ENCODE results near the gene UGT2B28.
"Not testable (repeated sequence)": the region's sequence is repeated elsewhere in the genome, so short reads cannot be mapped to it uniquely, and the experiment has no call there.

The UGT2B28 gene

DNA sequence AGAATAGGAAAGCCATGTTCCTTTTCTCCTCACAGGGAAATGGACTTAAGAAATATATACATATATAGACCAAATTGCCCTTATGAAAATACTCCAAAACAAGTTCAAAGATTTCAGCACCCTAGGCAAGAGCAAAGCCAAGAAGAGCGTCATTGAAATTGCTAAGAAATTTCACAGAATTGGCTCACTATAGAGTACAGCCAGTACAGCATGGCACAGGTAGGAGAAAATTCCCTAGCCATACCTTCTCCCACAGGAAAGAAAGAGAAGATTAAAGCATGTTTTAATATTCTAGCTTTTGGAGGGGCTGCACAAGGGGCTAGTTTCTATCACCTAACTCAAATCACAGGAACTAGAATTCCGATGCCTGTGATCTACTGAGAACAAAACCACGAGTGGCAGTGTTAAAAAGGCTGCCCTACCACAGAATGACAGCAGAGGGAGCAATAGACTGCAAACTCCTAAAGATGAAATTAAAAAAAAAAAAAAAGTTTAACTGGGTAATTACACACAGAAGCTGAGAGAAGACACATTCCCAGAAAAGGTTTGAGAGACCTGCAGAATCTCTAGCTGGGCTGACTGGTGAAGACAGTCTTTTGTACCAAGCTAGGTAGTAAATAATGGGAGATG, 37.5 kb downstream of the UGT2B28 start:
- H3K4me3 ChIP-seq (ENCODE audit: low read length); DNase-seq (ENCODE audit: low read depth): not testable (repeated sequence)
- TF ChIP-seq, protein P1, sequence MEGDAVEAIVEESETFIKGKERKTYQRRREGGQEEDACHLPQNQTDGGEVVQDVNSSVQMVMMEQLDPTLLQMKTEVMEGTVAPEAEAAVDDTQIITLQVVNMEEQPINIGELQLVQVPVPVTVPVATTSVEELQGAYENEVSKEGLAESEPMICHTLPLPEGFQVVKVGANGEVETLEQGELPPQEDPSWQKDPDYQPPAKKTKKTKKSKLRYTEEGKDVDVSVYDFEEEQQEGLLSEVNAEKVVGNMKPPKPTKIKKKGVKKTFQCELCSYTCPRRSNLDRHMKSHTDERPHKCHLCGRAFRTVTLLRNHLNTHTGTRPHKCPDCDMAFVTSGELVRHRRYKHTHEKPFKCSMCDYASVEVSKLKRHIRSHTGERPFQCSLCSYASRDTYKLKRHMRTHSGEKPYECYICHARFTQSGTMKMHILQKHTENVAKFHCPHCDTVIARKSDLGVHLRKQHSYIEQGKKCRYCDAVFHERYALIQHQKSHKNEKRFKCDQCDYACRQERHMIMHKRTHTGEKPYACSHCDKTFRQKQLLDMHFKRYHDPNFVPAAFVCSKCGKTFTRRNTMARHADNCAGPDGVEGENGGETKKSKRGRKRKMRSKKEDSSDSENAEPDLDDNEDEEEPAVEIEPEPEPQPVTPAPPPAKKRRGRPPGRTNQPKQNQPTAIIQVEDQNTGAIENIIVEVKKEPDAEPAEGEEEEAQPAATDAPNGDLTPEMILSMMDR (conservative IDR thresholded peaks at IDR 0.05; ENCODE audit: low read length): peak; percentile 28

DNA sequence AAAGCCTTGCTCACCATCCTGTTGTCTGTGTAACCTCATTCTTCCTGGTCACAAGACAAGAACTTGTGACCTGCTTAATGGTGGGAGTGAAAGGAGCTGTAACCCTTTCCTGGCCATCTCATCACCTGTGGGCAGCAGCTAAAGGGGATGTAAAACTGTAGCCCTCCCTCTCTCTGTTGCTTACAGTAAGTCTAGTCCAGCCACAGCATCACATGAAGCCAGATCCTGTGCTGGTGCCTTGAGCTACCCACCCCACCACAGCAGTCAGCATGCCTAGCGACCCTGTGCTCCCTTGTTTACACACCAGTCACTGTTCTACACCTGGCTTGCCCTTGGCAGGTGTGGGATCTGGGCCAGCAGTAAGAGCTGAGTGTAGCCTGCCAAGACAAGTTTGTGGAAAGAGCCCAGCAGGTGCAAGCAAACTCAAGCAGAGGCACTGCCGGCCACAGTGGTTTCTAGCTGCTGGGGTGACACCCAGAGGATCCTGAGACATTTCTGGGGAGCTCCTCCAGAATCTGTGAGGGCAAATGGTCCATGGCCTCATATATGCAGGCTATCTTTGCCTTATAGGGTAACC, 41.0 kb downstream of the UGT2B28 start:
- DNase-seq (ENCODE audit: low read depth): no peak
- TF ChIP-seq, protein P1 (conservative IDR thresholded peaks at IDR 0.05; ENCODE audit: low read length): no peak
- no peak overlapping the region for H3K4me3 ChIP-seq (ENCODE audit: low read length)

DNA sequence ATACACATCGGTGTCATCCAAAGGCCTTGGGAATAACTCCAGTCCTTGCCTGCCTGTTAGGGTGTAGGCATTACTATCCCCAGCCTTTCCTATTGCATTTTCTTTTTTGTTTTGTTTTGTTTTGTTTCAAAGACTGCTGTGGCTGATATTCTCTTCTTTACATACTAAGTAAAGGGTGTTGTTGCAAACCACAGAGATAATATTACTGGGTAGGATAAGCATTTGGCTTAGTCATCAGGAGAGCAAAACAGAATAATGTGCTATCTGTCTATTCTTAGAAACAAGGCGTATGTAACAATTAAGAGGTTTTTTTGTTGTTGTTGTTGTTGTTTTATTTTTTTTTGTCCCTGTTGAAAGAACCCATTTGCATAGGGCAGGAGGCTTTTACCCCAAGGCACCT, 41.8 kb downstream of the UGT2B28 start:
- DNase-seq (ENCODE audit: low read depth): no peak
- H3K4me3 ChIP-seq (ENCODE audit: low read length): no peak overlapping the region
- TF ChIP-seq, protein P1 (conservative IDR thresholded peaks at IDR 0.05; ENCODE audit: low read length): no peak

DNA sequence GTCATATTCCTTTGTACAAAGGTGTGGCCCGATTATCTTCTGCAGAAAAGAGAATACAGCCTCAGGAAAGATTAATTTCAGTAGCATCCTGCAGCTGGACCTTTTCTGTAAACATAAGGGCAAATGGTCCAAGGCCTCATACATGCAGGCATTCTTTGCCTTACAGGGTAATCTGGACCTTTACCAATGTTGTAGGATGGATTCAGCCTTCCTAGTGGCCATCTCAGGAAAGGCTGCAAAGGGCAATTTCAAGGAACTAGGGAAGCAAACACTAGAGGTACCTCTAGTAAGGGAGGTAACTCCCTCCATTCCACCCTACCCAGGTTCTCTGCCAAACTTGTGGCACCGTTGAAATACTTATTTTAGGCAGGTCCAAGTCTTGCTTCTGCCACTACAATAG, 43.0 kb downstream of the UGT2B28 start:
- TF ChIP-seq, protein P1 (conservative IDR thresholded peaks at IDR 0.05; ENCODE audit: low read length): no peak
- H3K4me3 ChIP-seq (ENCODE audit: low read length): no peak overlapping the region
- DNase-seq (ENCODE audit: low read depth): no peak

DNA sequence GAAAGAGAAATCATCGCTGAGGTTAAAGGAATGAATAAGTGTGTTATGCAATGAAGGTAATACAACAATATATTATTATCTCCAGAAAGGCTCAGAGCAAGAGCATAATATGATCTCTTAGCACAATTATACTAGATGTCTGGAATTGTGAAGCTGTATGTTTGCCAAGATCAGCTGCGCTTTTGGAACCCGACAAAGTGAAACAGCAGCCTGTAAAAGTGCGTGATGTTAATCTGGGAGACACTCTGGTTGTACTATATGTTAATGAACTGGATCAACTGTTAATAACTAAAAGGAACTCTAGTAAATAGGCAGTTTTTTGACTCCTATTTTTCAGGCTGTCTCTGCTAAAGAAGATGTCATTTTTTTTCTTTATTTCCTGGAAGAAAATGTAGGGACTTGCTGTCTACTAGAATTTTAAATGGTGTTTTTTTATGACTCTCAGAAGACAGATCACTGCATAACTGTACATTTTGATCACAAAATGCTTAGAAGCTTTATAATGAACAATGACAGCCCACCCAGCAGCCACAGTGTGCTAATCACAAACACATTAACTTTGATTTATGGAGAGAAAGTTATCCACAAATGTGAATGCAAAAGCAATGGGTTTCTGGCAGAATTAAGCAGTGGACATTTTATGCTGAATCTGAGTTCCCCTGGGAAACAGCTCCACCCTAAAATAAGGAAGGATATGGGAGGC, 50.2 kb downstream of the UGT2B28 start:
- no peak overlapping the region for H3K4me3 ChIP-seq (ENCODE audit: low read length)
- TF ChIP-seq, protein P1 (conservative IDR thresholded peaks at IDR 0.05; ENCODE audit: low read length): no peak
- DNase-seq (ENCODE audit: low read depth): no peak

DNA sequence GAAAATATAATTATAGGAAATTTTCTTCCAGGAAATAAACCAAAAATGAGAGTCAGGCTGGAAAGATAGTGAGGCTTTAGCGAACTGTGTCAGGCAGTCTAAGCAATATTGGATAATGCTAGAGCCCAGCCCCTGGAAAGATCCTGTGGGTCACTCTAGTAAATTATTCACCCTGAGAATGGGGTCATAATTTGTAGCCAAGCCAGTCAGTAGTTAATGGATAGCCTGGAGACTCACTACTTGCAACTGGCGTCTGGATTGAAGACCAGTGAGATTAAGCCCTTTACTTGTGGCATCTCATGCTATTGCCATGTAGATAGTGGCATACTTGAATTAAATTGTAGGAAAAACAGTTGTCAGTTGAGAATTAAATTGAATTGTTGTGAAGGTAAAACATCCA, 51.0 kb downstream of the UGT2B28 start:
- not testable (repeated sequence) for H3K4me3 ChIP-seq (ENCODE audit: low read length); DNase-seq (ENCODE audit: low read depth)

DNA sequence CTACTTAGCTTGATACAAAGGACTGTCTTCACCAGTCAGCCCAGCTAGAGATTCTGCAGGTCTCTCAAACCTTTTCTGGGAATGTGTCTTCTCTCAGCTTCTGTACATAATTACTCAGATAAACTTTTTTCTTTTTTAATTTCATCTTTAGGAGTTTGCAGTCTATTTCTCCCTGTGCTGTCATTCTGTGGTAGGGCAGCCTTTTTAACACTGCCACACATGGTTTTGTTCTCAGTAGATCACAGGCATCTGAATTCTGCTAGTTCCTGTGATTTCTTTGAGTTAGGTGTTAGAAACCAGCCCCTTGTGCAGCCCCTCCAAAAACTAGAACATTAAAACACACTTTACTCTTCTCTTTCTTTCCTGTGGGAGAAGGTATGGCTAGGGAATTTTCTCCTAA, 55.2 kb downstream of the UGT2B28 start:
- H3K4me3 ChIP-seq (ENCODE audit: low read length); DNase-seq (ENCODE audit: low read depth): not testable (repeated sequence)

DNA sequence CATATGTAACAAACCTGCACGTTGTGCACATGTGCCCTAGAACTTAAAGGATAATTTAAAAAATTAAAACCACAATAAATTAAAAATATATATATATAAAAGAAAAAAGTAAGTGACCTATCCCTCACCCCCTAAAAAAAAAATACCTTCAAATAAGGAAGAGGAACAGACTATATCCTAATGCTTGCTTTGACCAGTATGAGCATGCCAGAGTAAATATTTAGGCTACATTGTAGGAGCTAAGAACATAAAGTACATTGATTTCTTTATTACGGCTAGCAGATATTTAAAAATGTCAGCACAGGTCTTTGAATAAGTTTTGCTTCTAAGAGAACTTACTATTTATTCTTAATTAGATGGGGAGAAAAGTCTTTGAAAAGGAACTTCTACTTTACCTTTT, 62.8 kb downstream of the UGT2B28 start:
- DNase-seq (ENCODE audit: low read depth); H3K4me3 ChIP-seq (ENCODE audit: low read length): not testable (repeated sequence)

DNA sequence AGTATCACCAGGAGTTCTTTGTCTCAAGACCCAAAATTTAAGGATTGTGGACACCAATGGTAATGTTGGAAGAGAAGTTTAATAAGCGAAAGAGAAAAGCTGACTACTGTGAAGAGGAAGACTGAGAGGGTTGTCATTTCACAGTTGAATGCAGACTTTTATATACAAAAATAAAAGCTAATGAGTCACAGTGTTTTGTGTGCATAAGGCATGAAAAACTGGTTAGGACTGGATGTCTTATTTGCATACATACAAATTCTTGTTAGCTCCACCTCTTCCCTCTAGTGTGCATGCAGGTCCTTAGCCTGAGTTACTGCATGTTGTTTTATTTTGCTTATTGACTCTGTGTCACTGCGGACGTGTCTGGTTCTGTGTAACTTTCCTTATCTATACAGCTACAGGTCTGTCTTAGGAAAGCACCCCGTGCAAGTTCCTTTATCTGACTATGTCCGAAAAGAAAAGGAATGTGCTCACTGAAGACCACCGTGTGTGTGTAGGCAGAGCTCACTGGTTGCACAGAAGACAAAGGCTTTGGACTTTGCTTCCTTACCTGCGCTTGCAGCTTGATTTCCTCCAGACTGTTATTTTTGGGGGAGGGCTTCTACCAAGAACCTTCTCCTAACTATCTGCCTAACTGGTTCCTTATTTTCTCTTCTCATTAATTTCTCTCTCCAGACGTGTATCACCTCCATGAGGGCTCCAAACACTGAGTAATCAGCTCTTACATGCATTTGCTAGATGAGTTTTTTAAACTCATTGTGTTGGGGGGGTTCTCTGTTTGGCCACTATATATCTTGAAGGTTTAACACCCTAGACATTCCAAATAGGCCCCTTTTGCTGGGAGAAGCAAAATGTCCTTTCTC, 63.5 kb downstream of the UGT2B28 start:
- H3K4me3 ChIP-seq (ENCODE audit: low read length); DNase-seq (ENCODE audit: low read depth): not testable (repeated sequence)
